Myocyte (in vitro differentiated cells): ENCODE measurements around the gene TRIM8. TPM values are rescaled to one million over a fixed set of nuclear protein-coding genes. Genes with fewer than 3 reads are reported as not detected.
"Not testable (repeated sequence)": the region's sequence is repeated elsewhere in the genome, so short reads cannot be mapped to it uniquely, and the experiment has no call there.

Experiments
- DNase-seq: peaks from one replicate; pipeline ENCODE4 v3.0.0-alpha.2; 2012; ENCODE audit warnings: low read depth
- total RNA-seq: library from RNA; depleted of rRNA; stranded (reverse); fragments of >200 nt; gene quantifications from 2 replicates; pipeline ENCODE4 v1.2.3, GENCODE V29; 2014

Gene TRIM8
- total RNA-seq, 1 donor from 2014 or later, result 230 TPM

DNA sequence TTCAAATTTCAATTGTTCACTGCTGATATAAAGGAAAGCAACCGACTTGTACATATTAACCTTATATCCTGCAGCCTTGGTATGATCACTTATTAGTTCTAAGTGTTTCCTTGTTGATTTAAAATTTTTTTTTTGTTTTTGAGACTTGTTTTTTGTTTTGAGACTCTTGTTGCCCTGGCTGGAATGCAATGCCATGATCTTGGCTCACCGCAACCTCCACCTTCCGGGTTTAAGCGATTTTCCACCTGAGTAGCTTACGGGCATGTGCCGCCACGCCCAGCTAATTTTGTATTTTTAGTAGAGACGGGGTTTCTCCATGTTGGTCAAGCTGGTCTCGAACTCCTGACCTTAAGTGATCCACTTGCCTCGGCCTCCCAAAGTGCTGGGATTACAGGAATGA, 51.1 kb downstream of the TRIM8 start:
- DNase-seq, result not testable (repeated sequence)

- no peak for DNase-seq
These were observed 52.5 kb downstream of the TRIM8 start for GRCh38 chr10:102696736-102697135.

- no peak for DNase-seq
These were observed 54.6 kb downstream of the TRIM8 start for GRCh38 chr10:102698894-102699293.

DNA sequence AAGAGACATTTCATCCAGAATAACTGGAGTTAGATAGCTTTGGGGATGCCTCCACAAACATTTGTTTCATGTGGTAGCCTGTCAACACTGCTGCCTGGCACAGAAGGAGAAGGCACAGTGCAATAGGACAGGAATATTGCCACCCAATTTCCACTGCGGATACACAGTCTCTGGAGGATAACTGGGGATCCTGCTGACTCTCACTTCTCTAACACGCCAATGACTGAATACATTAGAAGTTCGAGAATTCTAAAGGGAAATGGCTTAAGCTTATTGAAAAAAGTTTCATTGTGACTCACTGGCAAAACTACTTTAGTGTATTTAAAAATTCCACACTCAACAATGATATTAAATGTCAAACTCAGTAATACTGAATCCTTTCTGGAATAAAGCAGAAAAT, 57.0 kb downstream of the TRIM8 start:
- DNase-seq, result no peak

GRCh38 chr10:102701796-102702195, 57.5 kb downstream of the TRIM8 start:
- no peak for DNase-seq

DNA sequence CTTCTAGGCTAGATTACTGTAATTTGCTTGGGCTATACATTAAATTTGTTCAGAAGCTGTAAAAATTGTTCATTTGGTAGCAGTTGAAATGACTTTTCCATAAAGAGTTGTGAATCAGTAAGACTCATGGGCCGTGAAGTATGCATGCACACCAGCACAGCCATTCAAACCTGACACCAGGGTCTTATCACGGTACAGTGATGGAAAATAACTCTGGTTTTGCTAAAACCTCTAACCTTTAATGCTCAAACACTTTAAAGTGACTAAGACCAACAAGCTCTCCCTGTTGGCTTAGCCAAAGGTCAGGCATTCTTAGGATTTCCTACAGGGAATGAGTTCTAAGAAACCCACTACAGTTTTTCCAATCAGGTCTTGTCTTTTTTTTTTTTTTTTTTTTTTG, 58.5 kb downstream of the TRIM8 start:
- DNase-seq, result no peak

- no peak for DNase-seq
These were observed 60.6 kb downstream of the TRIM8 start for GRCh38 chr10:102704915-102705314.

DNA sequence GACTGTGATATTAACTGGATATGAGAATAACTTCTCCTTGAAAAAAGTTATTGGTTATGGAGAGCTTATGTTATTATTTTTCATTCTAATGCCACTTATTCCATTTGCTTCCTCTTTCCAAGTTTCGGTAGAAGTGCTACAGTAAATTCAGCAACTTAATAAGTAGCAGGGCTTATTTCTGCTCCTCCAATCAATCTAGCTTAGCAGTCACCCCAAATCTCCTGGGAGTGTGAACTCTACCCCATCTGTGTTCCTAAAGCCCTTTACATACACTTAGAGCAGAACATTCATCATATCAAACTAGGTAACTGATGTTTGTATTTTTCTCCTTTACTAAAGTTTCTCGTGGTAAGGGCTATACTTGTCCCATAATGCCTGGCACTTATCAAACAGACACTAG, 61.3 kb downstream of the TRIM8 start:
- no peak for DNase-seq

Other genes starting within 250 kb of the TRIM8 start
- gene NFKB2, start 248.8 kb upstream of the TRIM8 start, total RNA-seq, result 43.6 and 45.0 TPM in 2 replicates
- 0.10 and 0.32 TPM in 2 replicates for gene PSD, start 225.7 kb upstream of the TRIM8 start, total RNA-seq
- 17.3 and 22.4 TPM in 2 replicates for gene FBXL15, start 223.6 kb upstream of the TRIM8 start, total RNA-seq
- 73.3 and 93.3 TPM in 2 replicates for gene CUEDC2, start 211.9 kb upstream of the TRIM8 start, total RNA-seq
- not detected in 2 replicates for gene C10orf95, start 192.9 kb upstream of the TRIM8 start, total RNA-seq
- gene ACTR1A, start 141.8 kb upstream of the TRIM8 start, total RNA-seq, result 180 and 206 TPM in 2 replicates
- 3.1 and 4.0 TPM in 2 replicates for gene SUFU, start 140.5 kb upstream of the TRIM8 start, total RNA-seq
- 6.2 TPM in 2 replicates for gene ARL3, start 69.9 kb downstream of the TRIM8 start, total RNA-seq
- 0.57 and 1.3 TPM in 2 replicates for gene SFXN2, start 70.2 kb downstream of the TRIM8 start, total RNA-seq
- gene WBP1L, start 99.5 kb downstream of the TRIM8 start, total RNA-seq, result 57.2 and 57.7 TPM in 2 replicates
- gene CYP17A1, start 192.9 kb downstream of the TRIM8 start, total RNA-seq, result not detected in 2 replicates
- 34.9 and 41.1 TPM in 2 replicates for gene BORCS7, start 209.8 kb downstream of the TRIM8 start, total RNA-seq
- 7.0 and 8.1 TPM in 2 replicates for gene AS3MT, start 225.0 kb downstream of the TRIM8 start, total RNA-seq